GM18507 (cell line): ENCODE measurements around the gene DSCAML1.
A peak's percentile ranks its signal among the peaks of the same experiment; 100 is the strongest.

ENCODE experiments used
- DNase-seq: peaks from one replicate; pipeline ENCODE4 v3.0.0; 2011; ENCODE audit warnings: low read depth; ENCODE audit not compliant: insufficient read length; ENCODE audit errors: extremely low spot score
- FAIRE-seq: peaks from 2 replicates; lab custom pipeline; 2011; peaks lifted over from hg19 to GRCh38; lab: Jason Lieb, UNC

Gene DSCAML1, protein sequence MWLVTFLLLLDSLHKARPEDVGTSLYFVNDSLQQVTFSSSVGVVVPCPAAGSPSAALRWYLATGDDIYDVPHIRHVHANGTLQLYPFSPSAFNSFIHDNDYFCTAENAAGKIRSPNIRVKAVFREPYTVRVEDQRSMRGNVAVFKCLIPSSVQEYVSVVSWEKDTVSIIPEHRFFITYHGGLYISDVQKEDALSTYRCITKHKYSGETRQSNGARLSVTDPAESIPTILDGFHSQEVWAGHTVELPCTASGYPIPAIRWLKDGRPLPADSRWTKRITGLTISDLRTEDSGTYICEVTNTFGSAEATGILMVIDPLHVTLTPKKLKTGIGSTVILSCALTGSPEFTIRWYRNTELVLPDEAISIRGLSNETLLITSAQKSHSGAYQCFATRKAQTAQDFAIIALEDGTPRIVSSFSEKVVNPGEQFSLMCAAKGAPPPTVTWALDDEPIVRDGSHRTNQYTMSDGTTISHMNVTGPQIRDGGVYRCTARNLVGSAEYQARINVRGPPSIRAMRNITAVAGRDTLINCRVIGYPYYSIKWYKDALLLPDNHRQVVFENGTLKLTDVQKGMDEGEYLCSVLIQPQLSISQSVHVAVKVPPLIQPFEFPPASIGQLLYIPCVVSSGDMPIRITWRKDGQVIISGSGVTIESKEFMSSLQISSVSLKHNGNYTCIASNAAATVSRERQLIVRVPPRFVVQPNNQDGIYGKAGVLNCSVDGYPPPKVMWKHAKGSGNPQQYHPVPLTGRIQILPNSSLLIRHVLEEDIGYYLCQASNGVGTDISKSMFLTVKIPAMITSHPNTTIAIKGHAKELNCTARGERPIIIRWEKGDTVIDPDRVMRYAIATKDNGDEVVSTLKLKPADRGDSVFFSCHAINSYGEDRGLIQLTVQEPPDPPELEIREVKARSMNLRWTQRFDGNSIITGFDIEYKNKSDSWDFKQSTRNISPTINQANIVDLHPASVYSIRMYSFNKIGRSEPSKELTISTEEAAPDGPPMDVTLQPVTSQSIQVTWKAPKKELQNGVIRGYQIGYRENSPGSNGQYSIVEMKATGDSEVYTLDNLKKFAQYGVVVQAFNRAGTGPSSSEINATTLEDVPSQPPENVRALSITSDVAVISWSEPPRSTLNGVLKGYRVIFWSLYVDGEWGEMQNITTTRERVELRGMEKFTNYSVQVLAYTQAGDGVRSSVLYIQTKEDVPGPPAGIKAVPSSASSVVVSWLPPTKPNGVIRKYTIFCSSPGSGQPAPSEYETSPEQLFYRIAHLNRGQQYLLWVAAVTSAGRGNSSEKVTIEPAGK (N-terminal part only)

DNA sequence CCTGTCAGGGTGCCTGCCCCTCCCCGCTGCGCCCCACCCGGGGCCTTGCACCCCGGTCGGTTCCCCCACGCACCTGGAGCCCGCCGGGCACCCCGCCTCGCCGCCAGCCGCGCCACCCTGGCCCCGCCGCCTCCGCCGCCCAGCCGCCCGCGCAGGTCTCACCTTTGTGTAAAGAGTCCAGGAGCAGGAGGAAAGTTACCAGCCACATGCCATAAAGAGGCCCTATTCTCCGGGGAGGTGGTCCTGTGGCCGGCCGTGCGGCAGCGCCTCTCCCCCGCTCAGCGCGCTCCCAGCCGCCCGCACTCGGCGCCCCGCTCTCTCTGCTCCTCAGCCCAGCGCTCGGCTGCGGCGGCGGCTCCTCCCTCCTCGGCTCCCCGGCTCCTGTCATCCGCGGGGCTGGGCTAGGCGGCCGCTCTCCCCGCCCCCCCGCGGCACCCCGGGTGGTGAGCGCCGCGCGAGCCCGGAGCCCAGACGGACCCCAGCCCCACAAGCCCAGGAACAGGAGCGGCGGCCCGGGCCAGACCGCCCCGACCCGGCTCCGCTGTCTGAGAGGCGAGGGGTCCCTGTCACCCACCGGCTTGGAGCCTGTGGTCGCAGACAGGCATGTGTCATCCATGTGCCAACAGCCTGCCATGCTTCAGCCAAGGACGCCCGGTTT is at the start of gene DSCAML1:
Gene DSCAML1, minus strand, starts transcription at position 345 of the 658 bp plus-strand sequence. Its CDS starts 137 bp downstream, at position 208.
- DNase-seq = peak; percentile 18
- FAIRE-seq = no peak

DNA sequence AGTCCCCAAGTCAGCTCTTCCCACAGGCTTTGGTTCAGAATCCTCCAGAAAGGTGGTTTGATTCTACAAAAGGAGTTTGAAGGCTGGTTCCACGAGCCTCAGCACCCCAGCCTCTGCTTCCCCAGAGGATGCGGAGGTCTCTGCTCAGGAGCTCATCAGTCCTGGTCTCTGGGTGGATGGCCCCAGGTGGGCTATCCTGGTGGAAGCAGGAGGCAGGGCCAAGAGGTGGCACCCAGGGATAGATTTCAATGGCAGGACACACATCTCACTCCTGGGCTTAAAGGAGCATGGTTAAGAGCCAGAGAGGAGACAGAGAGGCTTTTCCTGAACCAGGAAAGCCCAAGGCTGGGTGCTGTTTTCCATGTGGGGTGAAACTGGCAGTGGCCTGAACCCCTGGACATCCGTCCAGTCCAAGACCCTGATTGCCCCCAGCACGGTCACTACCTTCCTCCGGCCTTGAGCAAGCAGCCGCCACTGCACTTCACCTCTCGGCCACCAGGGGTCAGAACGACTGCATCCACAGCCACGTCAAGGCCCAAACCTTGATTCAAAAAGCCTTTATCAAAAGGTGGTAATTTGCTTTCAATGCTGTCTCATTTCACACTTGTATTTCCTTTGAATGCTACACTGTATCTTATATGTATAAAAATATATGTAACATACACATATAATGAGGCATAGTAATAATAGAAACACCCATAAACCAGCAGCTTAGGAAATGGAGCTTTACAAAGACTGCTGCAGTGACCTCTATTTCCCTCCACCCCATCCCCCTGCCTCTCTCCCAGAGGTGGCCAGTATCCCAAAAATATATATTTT is 46.9 kb upstream of the DSCAML1 start:
- DNase-seq (peak; percentile 52), FAIRE-seq (peak; percentile 85)

GRCh38 chr11:117842131-117842941 is 45.3 kb upstream of the DSCAML1 start:
- FAIRE-seq = no peak
- DNase-seq = no peak

DNA sequence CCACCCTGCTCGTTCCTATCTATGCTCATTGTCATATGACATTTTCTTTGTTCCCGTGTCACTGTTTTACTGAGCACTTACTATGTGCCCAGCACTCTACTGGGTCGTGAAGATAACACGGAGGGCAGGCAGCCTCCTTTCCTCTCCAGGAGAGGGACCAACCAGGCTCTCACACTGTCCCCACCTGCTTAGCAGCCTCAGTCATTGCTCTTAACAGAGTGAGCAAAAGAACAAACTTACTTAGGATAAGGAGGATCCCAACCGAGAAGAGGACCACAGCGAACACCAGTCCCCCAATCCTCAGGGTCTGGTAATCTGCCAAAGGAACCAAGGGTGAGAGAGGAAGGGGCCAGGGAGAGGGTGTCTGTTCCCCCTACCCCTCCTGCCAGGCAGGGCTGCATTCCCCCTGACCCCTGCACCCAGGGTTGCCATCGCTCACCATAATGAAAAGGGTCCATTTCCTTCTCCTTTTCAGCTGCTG is 44.6 kb upstream of the DSCAML1 start:
- FAIRE-seq (no peak), DNase-seq (no peak)

DNA sequence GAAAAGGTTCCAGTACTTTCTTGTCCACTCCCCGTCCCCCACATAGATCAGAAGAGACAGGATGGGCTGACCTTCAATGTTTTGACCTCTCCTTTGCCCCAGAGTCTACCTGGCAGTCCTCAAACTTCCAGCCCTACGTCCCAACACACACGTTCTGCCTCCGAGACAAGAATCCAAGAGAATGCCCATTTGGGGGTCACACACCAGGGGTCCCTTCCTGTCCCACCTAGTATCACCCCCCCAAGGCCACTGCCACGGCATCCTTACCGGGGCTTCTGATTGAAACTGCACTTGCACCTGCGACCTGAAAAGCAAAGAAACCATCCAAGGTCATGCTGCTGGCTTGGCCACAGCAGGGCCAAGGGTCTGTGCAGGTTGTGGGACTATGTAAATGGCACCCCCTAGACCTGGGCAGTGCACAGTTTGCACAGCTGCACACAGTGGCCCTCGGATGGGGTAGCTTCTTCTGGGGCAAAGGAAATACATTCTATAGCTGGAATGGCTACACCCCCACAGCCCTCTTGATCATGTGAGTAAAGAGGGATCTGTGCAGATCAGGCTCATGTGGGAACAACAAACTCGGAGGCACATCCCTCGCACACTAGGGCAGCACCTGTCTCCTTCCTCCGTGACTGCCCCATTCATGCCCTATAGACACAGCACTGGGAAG is 44.0 kb upstream of the DSCAML1 start:
- DNase-seq (no peak), FAIRE-seq (no peak)

DNA sequence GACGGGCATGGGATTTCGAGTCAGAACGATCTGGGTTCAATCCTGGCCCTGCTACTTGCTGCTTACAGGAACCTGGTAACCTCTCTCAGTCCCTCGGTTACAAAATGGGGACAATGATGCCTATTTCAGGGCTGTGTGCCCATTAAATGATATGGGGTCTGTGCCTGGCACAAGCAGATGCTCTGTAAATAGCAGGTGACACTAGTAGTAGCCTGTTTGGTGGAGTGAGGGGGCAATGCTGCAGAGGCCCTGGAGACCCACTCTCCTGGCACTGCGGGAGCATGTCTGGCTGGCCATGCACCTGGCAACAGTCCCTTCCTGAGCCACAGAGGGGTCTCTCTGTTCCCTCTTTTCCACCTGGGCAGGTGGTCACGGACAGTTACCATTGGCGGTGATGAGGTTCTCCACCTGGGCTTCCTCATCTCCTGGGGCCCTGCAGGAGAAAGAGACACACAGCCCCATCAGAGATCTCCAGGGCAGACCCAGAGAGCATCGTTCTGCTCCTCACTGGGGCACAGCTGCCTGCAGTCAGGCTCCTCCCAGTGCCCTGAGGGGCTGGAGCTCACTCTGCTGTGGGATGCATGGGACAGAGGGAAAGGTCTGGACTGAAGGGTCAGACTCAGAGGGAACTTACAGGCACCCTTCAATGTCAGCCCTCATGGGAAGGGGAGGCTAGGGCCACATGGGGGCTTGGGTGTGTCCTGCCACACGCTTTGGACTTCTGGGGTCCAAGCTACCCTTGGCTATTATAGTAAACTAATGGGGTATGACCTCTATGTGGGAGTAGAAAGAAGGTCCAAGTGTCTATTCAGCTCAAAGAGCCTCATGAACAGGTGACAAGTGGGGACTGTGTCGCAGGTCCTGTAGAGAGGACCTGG is 43.2 kb upstream of the DSCAML1 start:
- no peak for FAIRE-seq
- no peak for DNase-seq

- DNase-seq (no peak), FAIRE-seq (no peak)
These were observed 42.4 kb upstream of the DSCAML1 start for GRCh38 chr11:117839380-117839881.

DNA sequence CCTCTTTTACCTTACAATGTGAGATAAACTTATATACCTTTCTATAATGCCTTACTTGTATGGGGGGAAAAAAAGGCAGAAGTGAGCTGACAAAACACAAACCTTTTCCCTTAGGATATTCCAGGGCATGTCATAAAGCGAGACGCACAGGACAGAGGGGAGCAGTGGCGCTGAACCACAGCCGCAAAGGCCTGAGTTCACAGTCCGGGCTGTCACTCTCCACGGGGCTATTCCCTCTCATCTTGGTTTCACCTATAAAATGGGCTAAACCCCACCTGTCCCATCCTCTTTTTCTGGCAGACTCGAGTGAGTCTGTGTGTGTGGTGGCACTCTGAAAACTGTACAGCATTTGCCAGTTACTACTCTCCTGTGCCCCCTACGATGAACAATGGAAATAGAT is 41.9 kb upstream of the DSCAML1 start:
- no peak for FAIRE-seq

GRCh38 chr11:117837791-117838190 is 40.8 kb upstream of the DSCAML1 start:
- DNase-seq = no peak
- FAIRE-seq = no peak

More for the DNA sequence above, 41.9 kb upstream of the DSCAML1 start:
- no peak for DNase-seq

- no peak for FAIRE-seq
These were observed 40.2 kb upstream of the DSCAML1 start for GRCh38 chr11:117837070-117837776.

DNA sequence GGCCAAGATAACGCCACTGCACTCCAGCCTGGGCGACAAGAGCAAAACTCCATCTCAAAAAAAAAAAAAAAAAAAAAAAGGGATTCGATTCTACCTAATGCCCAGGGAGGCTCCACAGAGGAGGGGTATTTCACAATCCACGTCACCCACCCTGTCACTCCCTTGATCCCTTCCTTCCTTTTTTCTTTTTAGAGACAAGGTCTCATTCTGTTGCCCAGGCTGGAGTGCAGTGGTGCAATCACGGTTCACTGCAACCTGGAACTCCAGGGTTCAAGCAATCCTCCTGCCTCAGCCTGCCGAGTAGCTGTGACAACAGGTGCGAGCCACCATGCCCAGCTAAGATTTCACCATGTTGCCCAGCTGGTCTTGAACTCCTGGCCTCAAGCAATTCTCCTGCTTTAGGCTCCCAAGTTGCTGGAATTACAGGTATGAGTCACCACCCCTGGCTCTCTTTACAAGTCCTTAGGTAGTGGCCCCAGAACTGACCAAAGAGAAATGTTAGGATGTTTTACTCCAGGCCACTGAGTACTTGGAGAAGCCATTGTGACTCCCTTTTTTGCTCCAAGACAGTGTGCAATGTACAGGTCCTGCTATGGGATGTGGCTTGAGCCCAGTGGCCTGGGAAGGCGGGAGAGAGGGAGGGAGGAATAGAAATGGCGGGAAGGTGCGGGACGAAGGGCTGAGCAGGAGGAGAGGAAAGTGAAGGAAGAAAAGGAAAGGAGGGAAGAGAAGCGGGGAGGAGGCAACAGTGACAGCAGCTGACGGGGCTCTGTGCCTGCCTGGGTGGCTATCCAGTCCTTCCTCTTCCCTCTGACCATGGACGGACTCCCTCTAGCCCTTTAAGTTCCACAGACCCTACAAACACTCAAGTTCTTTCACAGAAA is 39.3 kb upstream of the DSCAML1 start:
- FAIRE-seq (no peak), DNase-seq (no peak)

More at GRCh38 chr11:117837070-117837776, 40.2 kb upstream of the DSCAML1 start:
- no peak for DNase-seq

DNA sequence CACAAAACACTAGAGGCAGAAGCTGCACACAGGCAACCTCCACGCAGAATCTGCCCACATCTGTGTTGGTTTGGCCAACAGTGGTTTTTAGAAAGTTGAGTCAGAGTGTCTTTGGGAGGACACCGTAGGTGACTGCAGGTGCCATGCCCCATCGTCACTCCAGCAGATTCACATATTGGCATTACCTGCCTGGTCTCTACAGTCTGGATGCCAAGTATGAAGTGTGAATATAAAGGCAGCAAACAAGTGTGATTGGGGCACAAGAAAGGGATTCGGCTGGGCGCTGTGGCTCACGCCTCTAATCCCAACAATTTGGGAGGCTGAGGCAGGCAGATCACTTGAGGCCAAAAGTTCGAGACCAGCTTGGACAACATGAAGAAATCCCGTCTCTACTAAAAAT is 38.6 kb upstream of the DSCAML1 start:
- FAIRE-seq (no peak), DNase-seq (no peak)

GRCh38 chr11:117834838-117835443 is 37.9 kb upstream of the DSCAML1 start:
- DNase-seq (no peak), FAIRE-seq (no peak)
